HL-60 (cell line): Measurements from ENCODE around the gene DYNC1H1.

Source experiments
- GABPA ChIP-seq: IDR thresholded peaks from 2 replicates; pipeline ENCODE4 v1.6.1; 2012; ENCODE audit warnings: low read depth
- POLR2AphosphoS5 ChIP-seq: IDR thresholded peaks from 2 replicates; pipeline ENCODE4 v1.6.1; 2012; ENCODE audit warnings: low read depth
- SPI1 ChIP-seq: IDR thresholded peaks from 2 replicates; pipeline ENCODE4 v1.6.1; 2012; ENCODE audit warnings: low read depth, mild to moderate bottlenecking, borderline replicate concordance
- TF ChIP-seq, protein P1 (sequence below): IDR thresholded peaks from one replicate; pipeline ENCODE4 v1.5.1; 2011; ENCODE audit warnings: low read length, control low read depth, inconsistent platforms; ENCODE audit not compliant: insufficient read depth
- TF ChIP-seq, protein P2 (sequence below): IDR thresholded peaks from 2 replicates; pipeline ENCODE4 v1.6.1; 2012; ENCODE audit warnings: low read depth; ENCODE audit not compliant: insufficient replicate concordance

DNA sequence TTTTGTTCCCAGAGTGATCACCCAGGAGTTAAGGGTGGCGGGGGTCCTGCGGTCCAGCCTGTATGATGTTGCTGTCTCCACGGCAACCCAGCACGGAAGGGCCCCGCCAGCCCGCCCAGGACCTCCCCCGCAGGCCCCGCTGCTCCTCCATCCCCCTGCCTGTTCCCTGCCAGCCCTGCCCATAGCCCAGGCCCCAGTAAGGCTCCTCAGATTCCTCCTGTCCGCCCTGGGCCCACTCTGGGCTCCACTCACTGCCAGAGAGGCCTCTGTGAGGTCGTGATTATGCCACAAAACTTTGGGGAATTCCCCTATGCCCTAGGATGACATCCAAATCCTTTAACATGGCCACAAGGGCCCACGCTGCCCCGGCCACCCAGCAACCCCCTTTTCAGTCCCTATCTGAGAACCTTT, 101.7 kb downstream of the DYNC1H1 start:
- TF ChIP-seq, protein P1, sequence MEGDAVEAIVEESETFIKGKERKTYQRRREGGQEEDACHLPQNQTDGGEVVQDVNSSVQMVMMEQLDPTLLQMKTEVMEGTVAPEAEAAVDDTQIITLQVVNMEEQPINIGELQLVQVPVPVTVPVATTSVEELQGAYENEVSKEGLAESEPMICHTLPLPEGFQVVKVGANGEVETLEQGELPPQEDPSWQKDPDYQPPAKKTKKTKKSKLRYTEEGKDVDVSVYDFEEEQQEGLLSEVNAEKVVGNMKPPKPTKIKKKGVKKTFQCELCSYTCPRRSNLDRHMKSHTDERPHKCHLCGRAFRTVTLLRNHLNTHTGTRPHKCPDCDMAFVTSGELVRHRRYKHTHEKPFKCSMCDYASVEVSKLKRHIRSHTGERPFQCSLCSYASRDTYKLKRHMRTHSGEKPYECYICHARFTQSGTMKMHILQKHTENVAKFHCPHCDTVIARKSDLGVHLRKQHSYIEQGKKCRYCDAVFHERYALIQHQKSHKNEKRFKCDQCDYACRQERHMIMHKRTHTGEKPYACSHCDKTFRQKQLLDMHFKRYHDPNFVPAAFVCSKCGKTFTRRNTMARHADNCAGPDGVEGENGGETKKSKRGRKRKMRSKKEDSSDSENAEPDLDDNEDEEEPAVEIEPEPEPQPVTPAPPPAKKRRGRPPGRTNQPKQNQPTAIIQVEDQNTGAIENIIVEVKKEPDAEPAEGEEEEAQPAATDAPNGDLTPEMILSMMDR, result no peak
- TF ChIP-seq POLR2AphosphoS5 (no peak), GABPA (no peak), SPI1 (no peak)
- TF ChIP-seq, protein P2, sequence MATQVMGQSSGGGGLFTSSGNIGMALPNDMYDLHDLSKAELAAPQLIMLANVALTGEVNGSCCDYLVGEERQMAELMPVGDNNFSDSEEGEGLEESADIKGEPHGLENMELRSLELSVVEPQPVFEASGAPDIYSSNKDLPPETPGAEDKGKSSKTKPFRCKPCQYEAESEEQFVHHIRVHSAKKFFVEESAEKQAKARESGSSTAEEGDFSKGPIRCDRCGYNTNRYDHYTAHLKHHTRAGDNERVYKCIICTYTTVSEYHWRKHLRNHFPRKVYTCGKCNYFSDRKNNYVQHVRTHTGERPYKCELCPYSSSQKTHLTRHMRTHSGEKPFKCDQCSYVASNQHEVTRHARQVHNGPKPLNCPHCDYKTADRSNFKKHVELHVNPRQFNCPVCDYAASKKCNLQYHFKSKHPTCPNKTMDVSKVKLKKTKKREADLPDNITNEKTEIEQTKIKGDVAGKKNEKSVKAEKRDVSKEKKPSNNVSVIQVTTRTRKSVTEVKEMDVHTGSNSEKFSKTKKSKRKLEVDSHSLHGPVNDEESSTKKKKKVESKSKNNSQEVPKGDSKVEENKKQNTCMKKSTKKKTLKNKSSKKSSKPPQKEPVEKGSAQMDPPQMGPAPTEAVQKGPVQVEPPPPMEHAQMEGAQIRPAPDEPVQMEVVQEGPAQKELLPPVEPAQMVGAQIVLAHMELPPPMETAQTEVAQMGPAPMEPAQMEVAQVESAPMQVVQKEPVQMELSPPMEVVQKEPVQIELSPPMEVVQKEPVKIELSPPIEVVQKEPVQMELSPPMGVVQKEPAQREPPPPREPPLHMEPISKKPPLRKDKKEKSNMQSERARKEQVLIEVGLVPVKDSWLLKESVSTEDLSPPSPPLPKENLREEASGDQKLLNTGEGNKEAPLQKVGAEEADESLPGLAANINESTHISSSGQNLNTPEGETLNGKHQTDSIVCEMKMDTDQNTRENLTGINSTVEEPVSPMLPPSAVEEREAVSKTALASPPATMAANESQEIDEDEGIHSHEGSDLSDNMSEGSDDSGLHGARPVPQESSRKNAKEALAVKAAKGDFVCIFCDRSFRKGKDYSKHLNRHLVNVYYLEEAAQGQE, result no peak
